Measurements from ENCODE around the gene CBLN4. TPM values are rescaled to one million over a fixed set of nuclear protein-coding genes. Genes with fewer than 3 reads are reported as not detected.

The CBLN4 gene
- total RNA-seq, 1 experiment from 2014 or later: not detected

DNA sequence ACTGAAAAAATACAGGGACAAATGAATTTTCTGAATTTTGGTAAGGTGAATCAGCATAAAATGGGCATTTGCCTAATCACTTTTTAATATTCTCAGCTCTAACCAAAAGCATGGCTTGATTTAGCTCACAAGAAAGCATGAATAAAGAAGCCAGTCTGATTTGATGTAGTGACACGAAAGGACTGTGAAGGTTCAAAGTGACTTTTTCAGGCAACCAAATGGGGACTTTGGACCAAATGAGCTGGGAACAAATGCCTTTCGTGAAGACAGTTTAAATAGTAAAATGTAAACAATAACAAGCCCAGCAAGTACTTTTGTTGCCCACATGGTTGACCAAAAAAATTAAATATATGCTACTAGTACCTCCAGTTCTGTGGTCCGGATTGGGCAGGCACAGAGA is 12.9 kb upstream of the CBLN4 start:
- H3K27me3 ChIP-seq (ENCODE audit: control insufficient read depth, insufficient read depth, low read length): no peaks in the 10 kb centered on the region
- no peaks in the 10 kb centered on the region for H3K9me3 ChIP-seq (ENCODE audit: control insufficient read depth, insufficient read depth, low read depth, low read length)
- TF ChIP-seq TCF7L2 (IDR thresholded peaks at IDR 0.05; ENCODE audit: low read depth, low read length): no peak
- TF ChIP-seq SIN3A (IDR thresholded peaks at IDR 0.05; ENCODE audit: borderline replicate concordance, insufficient read depth, low read depth, low read length): no peak
- TF ChIP-seq POLR2AphosphoS5 (IDR thresholded peaks at IDR 0.05; ENCODE audit: low read depth, low read length): no peak
- TF ChIP-seq, protein P1, sequence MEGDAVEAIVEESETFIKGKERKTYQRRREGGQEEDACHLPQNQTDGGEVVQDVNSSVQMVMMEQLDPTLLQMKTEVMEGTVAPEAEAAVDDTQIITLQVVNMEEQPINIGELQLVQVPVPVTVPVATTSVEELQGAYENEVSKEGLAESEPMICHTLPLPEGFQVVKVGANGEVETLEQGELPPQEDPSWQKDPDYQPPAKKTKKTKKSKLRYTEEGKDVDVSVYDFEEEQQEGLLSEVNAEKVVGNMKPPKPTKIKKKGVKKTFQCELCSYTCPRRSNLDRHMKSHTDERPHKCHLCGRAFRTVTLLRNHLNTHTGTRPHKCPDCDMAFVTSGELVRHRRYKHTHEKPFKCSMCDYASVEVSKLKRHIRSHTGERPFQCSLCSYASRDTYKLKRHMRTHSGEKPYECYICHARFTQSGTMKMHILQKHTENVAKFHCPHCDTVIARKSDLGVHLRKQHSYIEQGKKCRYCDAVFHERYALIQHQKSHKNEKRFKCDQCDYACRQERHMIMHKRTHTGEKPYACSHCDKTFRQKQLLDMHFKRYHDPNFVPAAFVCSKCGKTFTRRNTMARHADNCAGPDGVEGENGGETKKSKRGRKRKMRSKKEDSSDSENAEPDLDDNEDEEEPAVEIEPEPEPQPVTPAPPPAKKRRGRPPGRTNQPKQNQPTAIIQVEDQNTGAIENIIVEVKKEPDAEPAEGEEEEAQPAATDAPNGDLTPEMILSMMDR (IDR thresholded peaks at IDR 0.05): no peak
- TF ChIP-seq, protein P2, sequence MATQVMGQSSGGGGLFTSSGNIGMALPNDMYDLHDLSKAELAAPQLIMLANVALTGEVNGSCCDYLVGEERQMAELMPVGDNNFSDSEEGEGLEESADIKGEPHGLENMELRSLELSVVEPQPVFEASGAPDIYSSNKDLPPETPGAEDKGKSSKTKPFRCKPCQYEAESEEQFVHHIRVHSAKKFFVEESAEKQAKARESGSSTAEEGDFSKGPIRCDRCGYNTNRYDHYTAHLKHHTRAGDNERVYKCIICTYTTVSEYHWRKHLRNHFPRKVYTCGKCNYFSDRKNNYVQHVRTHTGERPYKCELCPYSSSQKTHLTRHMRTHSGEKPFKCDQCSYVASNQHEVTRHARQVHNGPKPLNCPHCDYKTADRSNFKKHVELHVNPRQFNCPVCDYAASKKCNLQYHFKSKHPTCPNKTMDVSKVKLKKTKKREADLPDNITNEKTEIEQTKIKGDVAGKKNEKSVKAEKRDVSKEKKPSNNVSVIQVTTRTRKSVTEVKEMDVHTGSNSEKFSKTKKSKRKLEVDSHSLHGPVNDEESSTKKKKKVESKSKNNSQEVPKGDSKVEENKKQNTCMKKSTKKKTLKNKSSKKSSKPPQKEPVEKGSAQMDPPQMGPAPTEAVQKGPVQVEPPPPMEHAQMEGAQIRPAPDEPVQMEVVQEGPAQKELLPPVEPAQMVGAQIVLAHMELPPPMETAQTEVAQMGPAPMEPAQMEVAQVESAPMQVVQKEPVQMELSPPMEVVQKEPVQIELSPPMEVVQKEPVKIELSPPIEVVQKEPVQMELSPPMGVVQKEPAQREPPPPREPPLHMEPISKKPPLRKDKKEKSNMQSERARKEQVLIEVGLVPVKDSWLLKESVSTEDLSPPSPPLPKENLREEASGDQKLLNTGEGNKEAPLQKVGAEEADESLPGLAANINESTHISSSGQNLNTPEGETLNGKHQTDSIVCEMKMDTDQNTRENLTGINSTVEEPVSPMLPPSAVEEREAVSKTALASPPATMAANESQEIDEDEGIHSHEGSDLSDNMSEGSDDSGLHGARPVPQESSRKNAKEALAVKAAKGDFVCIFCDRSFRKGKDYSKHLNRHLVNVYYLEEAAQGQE (IDR thresholded peaks at IDR 0.05; ENCODE audit: insufficient read depth in 1 of 2, low read depth in 2 of 2, low read length in 1 of 2): no peak
- CTCF ChIA-PET: no interaction called here
- no peaks in the 10 kb centered on the region for H3K36me3 ChIP-seq (ENCODE audit: control insufficient read depth, insufficient read depth, low read length)
- intact Hi-C loops (cut with micrococcal nuclease; ENCODE audit: unreplicated experiment): no loop called here
- no TSS peak for BruUV-seq (replicated peaks)
- no peaks in the 10 kb centered on the region for H3K4me1 ChIP-seq (ENCODE audit: control insufficient read depth, insufficient read depth, low read length)
- in situ Hi-C loops (cut with HindIII; ENCODE audit: low pct_unique_long_range_greater_than_20kb, low sequenced_read_pairs): no loop called here
- DNase-seq (ENCODE audit: low read depth, low spot score): no peak
- H3K27ac ChIP-seq (ENCODE audit: low read length): no peak overlapping the region
- POLR2A ChIA-PET: no interaction called here
- no peak for ATAC-seq
- no peak overlapping the region for H3K4me3 ChIP-seq (ENCODE audit: low read depth in 2 of 2, low read length in 2 of 2)

DNA sequence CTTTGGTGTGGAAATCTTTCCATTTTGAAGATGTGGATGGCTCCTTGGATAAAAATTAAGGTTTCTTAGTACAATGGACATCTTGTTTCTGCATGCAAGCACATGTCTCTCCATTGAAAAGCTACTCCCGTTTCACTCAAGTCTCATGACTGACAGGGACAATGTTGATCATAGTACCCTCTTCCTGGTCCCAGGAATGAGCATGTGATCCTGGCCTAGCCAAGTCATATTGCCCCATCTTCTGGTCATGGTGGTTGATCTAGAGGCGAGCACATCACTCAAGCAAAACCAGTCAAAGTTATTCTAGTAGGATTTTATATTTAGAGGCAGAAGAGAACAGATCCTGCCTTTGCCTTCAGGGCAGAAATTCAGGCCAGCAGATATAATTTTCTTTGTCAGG is 12.2 kb upstream of the CBLN4 start:
- in situ Hi-C loops (cut with HindIII; ENCODE audit: low pct_unique_long_range_greater_than_20kb, low sequenced_read_pairs): no loop called here
- ChIA-PET CTCF (no interaction called here), POLR2A (no interaction called here)
- BruUV-seq (replicated peaks): no TSS peak
- Histone ChIP-seq H3K9me3 (ENCODE audit: control insufficient read depth, insufficient read depth, low read depth, low read length) (no peaks in the 10 kb centered on the region), H3K4me3 (ENCODE audit: low read depth in 2 of 2, low read length in 2 of 2) (no peak overlapping the region), H3K27ac (ENCODE audit: low read length) (no peak overlapping the region), H3K4me1 (ENCODE audit: control insufficient read depth, insufficient read depth, low read length) (no peaks in the 10 kb centered on the region), H3K36me3 (ENCODE audit: control insufficient read depth, insufficient read depth, low read length) (no peaks in the 10 kb centered on the region), H3K27me3 (ENCODE audit: control insufficient read depth, insufficient read depth, low read length) (no peaks in the 10 kb centered on the region)
- ATAC-seq (no peak), DNase-seq (ENCODE audit: low read depth, low spot score) (no peak)
- TF ChIP-seq SIN3A (IDR thresholded peaks at IDR 0.05; ENCODE audit: borderline replicate concordance, insufficient read depth, low read depth, low read length): no peak
- TF ChIP-seq, protein P1 (IDR thresholded peaks at IDR 0.05): no peak
- no peak for TF ChIP-seq TCF7L2 (IDR thresholded peaks at IDR 0.05; ENCODE audit: low read depth, low read length)
- intact Hi-C loops (cut with micrococcal nuclease; ENCODE audit: unreplicated experiment): no loop called here
